ENCODE results near the gene PACS2.
"Not testable (repeated sequence)": the region's sequence is repeated elsewhere in the genome, so short reads cannot be mapped to it uniquely, and the experiment has no call there.

PACS2 gene

DNA sequence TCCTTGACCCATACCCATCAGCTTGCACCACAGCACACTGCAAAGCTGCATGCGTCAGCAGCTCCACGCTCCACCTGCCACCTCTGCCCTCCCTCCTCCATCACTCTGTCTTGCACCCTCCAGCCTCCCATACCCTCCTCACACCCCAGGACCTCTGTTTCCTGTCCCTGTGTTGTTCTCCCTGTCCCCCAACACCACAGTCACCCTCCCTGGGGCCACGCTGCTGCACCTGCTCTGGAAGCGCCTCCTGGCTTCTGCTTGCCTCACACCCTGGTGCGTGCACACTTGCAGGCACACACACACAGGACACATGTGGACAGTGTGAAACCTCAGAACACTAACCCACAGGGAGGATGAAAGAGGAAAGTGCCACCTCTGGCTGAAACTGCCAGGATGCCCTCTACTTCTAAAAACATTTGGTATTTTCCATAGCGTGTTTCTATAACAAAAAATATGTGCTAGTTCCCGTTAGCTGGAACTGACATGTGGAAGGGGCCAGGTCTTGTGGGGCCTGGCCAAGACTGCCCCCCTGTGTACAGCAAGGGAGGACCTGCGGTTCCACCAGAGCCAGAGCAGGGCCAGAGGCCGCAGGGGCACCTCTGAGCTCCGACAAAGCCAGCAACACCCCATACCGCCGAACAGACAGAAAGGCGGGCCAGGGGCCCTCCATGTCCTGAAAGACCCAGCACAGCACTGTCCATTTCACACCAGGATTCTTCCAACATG lies 23.8 kb upstream of the PACS2 start:
- peaks cover 3% of the 10 kb centered on the region; the same call in 1 of the 2 replicates for H3K36me3 ChIP-seq (ENCODE audit: insufficient read depth, low read length)
- no peaks in the 10 kb centered on the region for H3K27me3 ChIP-seq (ENCODE audit: insufficient read depth, low read length, poor library complexity, severe bottlenecking)
- peaks cover 87% of the 10 kb centered on the region for H3K79me2 ChIP-seq (ENCODE audit: insufficient read depth, low read length)
- no peak overlapping the region for H3K4me2 ChIP-seq (ENCODE audit: low read depth, low read length, poor library complexity, severe bottlenecking)
- H2AFZ ChIP-seq (ENCODE audit: low read length): no peak overlapping the region
- no peaks in the 10 kb centered on the region for H3K9me2 ChIP-seq (replicated peaks; ENCODE audit: low read depth, low read length)
- TF ChIP-seq EZH2phosphoT487 (IDR thresholded peaks at IDR 0.05; ENCODE audit: borderline replicate concordance): no peak
- peak; percentile 45 for TF ChIP-seq CTCF (conservative IDR thresholded peaks at IDR 0.05; ENCODE audit: low read length)
- H3K9ac ChIP-seq (ENCODE audit: low read depth, low read length, poor library complexity, severe bottlenecking): no peak overlapping the region
- no peaks in the 10 kb centered on the region for H3K9me3 ChIP-seq (ENCODE audit: insufficient read depth, low read depth, low read length)
- no peaks in the 10 kb centered on the region for H3F3A ChIP-seq (ENCODE audit: low read depth)
- no peak overlapping the region for H3K4me3 ChIP-seq (ENCODE audit: low read length, poor library complexity, severe bottlenecking)
- peaks cover 39% of the 10 kb centered on the region for H3K4me1 ChIP-seq (ENCODE audit: insufficient read depth, low read length, poor library complexity, severe bottlenecking)
- H4K20me1 ChIP-seq (ENCODE audit: insufficient read depth, low read length, poor library complexity, severe bottlenecking): peaks cover 29% of the 10 kb centered on the region

DNA sequence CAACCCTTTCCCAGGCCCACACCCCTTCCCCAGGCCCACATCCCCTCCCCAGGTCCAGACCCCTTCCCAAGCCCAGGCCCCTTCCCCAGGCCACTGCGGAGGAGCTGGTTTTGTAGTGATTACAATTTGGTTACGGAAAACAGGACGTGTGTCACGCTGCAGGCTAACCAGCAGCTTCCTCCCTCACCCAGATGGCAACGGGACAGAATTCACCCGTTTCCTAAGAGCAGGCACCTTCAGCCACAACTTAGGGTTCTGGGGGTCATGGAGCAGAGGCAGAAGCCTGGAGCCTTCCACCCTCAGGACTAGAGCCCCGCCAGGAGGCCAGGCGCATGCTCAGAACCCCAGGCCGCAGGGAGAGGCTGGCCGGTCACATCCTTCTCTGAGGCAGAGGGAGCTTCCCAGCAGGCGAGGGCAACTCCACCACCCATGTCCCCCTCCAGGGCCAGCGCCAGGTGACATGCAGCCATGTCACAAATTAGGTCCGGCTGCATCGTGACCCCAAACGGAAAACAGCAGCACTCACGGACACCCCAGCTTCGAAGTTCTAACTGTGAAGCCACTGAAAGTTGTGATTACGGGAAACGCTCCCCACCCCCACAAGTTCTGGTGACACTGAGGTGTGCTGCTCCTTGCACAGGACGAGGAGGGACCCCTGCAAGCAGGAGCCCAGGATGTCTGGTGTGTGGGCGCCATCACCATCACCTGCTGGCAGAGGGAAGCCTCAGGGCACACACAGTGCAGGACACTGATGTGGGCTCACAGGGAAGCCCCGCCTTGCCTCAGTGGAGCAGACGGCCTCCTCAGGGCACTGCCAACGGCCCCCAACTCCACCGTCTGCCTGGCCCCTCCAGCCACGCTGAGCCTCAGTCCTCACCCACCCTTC lies 21.5 kb upstream of the PACS2 start:
- H2AFZ ChIP-seq (ENCODE audit: low read length): no peak overlapping the region
- H3K4me1 ChIP-seq (ENCODE audit: insufficient read depth, low read length, poor library complexity, severe bottlenecking): peaks cover 44% of the 10 kb centered on the region
- peak overlapping the region; percentile 51 for H3K4me2 ChIP-seq (ENCODE audit: low read depth, low read length, poor library complexity, severe bottlenecking)
- peak overlapping the region; percentile 47 for H3K9ac ChIP-seq (ENCODE audit: low read depth, low read length, poor library complexity, severe bottlenecking)
- no peaks in the 10 kb centered on the region for H3K36me3 ChIP-seq (ENCODE audit: insufficient read depth, low read length)
- H3K9me2 ChIP-seq (replicated peaks; ENCODE audit: low read depth, low read length): no peaks in the 10 kb centered on the region
- no peaks in the 10 kb centered on the region for H3K27me3 ChIP-seq (ENCODE audit: insufficient read depth, low read length, poor library complexity, severe bottlenecking)
- H3K4me3 ChIP-seq (ENCODE audit: low read length, poor library complexity, severe bottlenecking): peak overlapping the region; percentile 40
- TF ChIP-seq EZH2phosphoT487 (IDR thresholded peaks at IDR 0.05; ENCODE audit: borderline replicate concordance): no peak
- no peak for TF ChIP-seq CTCF (conservative IDR thresholded peaks at IDR 0.05; ENCODE audit: low read length)
- no peaks in the 10 kb centered on the region for H3K9me3 ChIP-seq (ENCODE audit: insufficient read depth, low read depth, low read length)
- H3K79me2 ChIP-seq (ENCODE audit: insufficient read depth, low read length): peaks cover 88% of the 10 kb centered on the region
- no peaks in the 10 kb centered on the region for H3F3A ChIP-seq (ENCODE audit: low read depth)
- H4K20me1 ChIP-seq (ENCODE audit: insufficient read depth, low read length, poor library complexity, severe bottlenecking): peaks cover 29% of the 10 kb centered on the region

- peak overlapping the region; percentile 40 for H3K4me3 ChIP-seq (ENCODE audit: low read length, poor library complexity, severe bottlenecking)
Measured at GRCh38 chr14:105294142-105294597, 20.4 kb upstream of the PACS2 start.

GRCh38 chr14:105297311-105297710 lies 17.2 kb upstream of the PACS2 start:
- H3K9me2 ChIP-seq (replicated peaks; ENCODE audit: low read depth, low read length); H3K9me3 ChIP-seq (ENCODE audit: insufficient read depth, low read depth, low read length); H3F3A ChIP-seq (ENCODE audit: low read depth); H3K36me3 ChIP-seq (ENCODE audit: insufficient read depth, low read length); H3K9ac ChIP-seq (ENCODE audit: low read depth, low read length, poor library complexity, severe bottlenecking); H2AFZ ChIP-seq (ENCODE audit: low read length); H3K27me3 ChIP-seq (ENCODE audit: insufficient read depth, low read length, poor library complexity, severe bottlenecking); H3K4me3 ChIP-seq (ENCODE audit: low read length, poor library complexity, severe bottlenecking): not testable (repeated sequence)
- peak overlapping the region; percentile 24 for H3K4me2 ChIP-seq (ENCODE audit: low read depth, low read length, poor library complexity, severe bottlenecking)
- H3K4me1 ChIP-seq (ENCODE audit: insufficient read depth, low read length, poor library complexity, severe bottlenecking): peaks cover 37% of the 10 kb centered on the region
- peaks cover 81% of the 10 kb centered on the region for H3K79me2 ChIP-seq (ENCODE audit: insufficient read depth, low read length)
- H4K20me1 ChIP-seq (ENCODE audit: insufficient read depth, low read length, poor library complexity, severe bottlenecking): peaks cover 34% of the 10 kb centered on the region

More at GRCh38 chr14:105294142-105294597, 20.4 kb upstream of the PACS2 start:
- Histone ChIP-seq H3K4me1 (ENCODE audit: insufficient read depth, low read length, poor library complexity, severe bottlenecking) (peaks cover 48% of the 10 kb centered on the region), H2AFZ (ENCODE audit: low read length) (no peak overlapping the region), H4K20me1 (ENCODE audit: insufficient read depth, low read length, poor library complexity, severe bottlenecking) (peaks cover 29% of the 10 kb centered on the region), H3K9me2 (replicated peaks; ENCODE audit: low read depth, low read length) (no peaks in the 10 kb centered on the region), H3K9me3 (ENCODE audit: insufficient read depth, low read depth, low read length) (no peaks in the 10 kb centered on the region), H3K27me3 (ENCODE audit: insufficient read depth, low read length, poor library complexity, severe bottlenecking) (no peaks in the 10 kb centered on the region), H3K9ac (ENCODE audit: low read depth, low read length, poor library complexity, severe bottlenecking) (peak overlapping the region; percentile 47), H3K36me3 (ENCODE audit: insufficient read depth, low read length) (no peaks in the 10 kb centered on the region), H3K79me2 (ENCODE audit: insufficient read depth, low read length) (peaks cover 93% of the 10 kb centered on the region), H3K4me2 (ENCODE audit: low read depth, low read length, poor library complexity, severe bottlenecking) (peak overlapping the region; percentile 51), H3F3A (ENCODE audit: low read depth) (no peaks in the 10 kb centered on the region)
- TF ChIP-seq CTCF (conservative IDR thresholded peaks at IDR 0.05; ENCODE audit: low read length): no peak
- TF ChIP-seq EZH2phosphoT487 (IDR thresholded peaks at IDR 0.05; ENCODE audit: borderline replicate concordance): no peak
